GM19043 (cell line): ENCODE data around the gene MICAL2.

Source experiments
- ATAC-seq: cut with Tn5 transposase; IDR thresholded peaks from one replicate; pipeline ENCODE4 v1.9.1; 2021; ENCODE audit warnings: low read depth; ENCODE audit not compliant: unreplicated experiment

MICAL2 gene

DNA sequence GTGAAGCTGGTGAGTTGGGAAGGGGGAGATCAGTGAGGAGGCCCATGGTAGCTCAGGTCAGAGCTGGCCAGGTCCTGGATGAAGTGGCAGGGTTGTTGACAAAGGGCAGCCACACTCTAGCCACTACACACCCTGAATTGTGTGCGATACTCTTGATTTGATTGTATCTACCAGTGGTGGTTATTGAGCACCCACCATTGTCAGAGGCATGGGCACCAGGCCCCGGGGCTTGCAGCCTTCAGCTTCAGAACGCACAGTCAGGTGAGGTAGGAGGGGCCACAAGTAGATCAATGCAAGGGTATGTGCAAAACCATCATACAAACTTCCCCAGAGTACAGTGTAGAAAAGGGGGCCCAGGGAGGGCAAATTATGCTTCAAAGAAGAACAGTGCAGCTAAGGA lies 38.1 kb downstream of the MICAL2 start:
- no peak for ATAC-seq

DNA sequence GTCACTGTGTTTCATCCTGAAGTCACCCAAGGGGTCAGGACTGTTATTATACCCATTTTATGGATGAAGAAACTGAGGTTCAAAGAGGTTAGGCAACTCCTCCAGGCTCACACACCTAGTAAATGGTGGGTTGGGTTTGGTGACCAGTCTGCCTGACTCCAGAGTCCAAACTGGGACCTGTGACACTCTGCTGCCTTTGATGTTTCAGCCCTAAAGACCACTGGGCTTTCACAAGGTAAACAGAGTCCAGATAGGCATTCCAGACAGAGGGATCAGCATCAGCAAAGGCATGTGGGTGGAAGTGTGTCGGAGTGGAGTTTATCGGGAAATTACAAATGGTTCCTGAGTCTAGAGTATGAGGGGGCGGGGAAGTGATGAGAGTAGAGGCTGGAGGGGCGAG lies 38.5 kb downstream of the MICAL2 start:
- no peak for ATAC-seq

DNA sequence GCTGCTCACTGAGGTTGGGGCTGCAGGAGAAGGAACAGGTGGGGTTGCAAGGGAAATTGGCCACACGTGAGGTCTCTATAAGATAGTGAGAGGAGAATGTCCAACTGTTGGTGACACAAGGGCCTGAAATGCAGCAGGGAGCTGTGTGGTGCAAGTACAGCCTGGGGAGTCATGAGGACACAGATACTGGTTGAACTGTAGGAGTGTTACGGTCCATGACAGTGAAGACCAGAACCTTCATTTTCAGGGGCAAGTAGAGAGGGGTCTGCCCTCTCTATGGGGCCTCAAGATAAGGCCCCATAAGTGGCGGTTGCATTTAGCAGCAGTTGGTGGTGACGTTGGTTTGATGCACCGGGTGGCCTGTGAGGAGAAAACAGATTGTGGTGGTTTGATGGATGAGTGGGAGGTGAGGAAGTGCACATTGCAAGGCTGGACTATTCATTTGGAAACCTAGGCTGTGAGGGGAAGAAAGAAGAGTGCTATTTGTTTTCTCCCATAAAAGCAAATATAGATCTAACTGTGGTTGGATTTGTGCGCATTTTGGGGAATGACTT lies 39.4 kb downstream of the MICAL2 start:
- no peak for ATAC-seq

DNA sequence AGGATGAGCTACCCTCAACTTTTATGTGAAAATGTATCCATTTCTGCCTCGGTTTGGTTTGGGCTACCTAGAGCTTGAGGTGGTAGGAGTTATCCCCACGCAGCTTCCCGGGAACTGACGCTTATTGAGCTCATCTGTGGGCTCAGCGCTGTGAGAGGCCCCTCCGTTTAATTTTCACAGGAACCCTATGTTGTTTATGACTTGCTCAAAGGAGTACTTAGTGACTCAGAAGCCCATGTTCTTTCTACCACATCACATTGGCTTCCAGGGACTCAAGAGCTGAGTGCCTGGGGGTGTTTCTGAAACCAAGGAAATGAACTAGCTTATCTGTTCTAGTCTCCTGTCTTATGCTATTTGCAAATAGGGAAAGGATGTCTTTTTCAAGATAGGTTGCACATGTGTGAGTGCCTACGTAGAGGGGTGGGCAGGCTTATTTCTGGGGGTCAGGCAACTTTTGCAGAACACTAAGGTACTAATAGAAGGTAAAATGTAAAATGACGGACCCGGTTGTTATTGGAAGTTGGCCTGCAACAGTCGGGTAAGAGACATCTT lies 40.5 kb downstream of the MICAL2 start:
- ATAC-seq: no peak

DNA sequence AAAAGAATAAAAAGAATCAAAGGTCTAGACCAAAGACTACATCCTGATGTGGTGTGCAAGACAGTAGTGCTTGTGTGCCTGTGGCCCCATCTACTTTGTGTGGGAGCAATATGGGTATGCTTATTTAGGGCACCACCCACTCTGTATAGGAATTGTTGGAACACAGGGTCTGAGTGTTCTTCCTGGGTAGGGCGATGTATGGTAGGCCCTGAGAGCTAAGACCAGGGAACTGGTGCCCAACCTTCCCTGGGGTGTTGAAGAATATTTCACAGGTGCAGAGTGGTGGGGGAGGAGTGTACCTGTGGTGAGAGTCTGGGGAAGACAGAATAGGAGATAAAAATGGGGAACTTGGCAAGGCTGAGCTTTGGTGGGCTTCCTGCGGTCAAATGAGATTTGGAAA lies 41.9 kb downstream of the MICAL2 start:
- ATAC-seq: no peak

DNA sequence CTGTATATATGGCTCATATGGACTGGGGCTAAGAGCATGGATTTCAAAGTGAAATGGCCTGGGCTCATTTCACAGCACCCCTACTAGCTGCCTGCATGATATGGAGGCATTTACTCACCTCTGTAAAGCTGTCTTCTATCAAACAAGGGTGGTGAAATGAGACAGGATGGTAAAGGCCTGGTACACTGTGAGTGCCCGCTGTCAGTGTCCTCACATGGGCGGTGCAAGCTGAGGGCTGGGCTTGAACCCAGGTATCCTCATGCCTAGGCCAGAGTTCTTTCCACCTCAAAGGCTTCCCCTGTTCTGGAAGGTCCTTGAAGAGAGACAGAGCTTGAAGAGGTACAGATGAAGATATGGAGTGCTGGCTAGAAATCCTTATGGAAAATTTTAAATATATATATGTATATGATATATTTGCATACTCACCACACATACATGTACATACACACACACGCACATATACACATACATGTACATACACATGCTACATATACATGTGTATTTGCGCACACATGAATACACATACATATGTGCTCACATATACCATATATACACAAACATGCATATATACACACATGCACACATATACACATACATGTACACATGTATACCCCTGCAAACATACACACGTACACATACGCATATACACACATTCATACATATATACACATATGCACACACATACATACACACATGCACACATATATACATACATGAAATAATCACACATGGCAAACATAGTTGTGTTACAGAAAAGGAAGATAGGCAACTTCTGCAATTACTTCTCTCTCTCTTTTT lies 44.7 kb downstream of the MICAL2 start:
- ATAC-seq: no peak

DNA sequence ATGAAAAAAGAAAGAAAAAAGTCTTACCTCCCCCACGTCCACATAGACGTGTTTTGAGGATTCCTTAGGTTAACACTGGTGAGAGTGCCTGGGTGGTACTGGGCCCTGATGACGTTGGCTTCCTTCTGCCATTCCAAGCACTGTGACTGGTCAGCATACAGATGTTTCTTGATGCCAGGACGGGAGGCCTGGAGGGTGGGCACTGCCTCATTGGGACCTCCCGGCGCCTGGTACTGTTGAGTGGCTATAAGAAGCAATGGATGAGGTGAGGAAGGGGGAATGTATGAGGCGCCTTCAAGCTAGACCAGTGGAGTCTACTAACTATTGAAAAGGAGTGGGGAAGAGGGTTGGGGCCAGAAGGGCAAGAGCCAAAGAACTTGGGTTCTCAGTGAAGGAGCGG lies 45.3 kb downstream of the MICAL2 start:
- no peak for ATAC-seq

DNA sequence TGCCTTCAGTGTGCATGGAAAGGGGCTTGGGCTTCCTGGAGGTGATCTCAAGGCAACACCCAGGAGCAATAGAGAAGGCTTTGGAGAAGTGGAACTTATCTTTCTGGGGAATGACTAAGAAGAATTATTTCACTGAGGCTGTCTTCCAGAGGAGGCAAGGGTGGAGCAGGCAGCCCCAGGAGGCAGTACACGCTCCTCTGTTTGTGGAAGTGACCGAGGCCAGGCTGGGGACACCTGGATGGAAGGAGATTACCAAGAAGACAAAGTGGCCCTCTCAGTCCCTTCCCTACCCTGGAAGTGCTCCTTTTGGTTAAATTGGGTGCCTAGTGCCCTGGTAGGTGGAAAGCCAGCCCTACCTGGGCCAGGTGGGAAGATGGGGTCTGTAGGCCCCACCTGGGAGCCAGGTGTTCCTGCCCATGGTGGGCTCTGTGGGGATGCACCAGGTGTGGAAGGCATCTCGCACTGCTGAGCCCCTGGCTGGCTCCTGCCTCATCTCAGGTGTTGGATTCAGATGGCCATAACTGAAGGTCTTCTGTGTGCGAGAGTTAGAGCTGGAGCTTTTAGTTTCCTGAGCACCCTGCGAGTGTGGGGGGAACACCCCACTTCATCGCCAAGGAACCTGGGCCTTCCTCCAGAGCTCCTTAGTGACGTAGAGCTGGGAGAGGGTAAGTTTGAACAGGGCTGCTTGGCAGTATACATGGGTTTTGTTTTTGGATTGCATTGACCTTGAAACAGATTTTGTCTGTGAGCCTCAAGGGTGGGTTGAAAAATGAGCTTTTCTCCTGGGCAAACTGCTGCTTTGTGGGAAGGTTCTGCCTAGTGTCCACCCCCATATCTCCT lies 46.1 kb downstream of the MICAL2 start:
- ATAC-seq: no peak

DNA sequence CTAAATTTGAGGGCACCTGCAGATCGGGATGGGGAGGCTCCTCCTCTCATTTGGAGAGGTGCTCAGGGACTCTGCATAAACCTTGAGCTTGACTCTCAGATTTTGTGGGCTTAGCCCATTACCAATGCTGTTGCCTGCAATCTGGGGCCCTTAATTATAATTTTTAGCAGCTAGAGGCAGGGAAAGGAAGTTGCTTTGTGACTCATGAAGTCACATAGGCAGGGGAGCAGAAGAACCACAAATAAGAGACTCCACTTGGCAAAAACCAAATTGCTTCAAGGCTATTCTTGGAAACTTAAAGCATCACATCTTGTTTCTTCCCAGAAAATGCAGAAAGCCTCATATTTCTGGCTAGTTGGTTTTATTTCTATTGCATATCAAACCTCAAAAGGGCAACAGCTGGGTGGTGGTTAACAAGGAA lies 46.9 kb downstream of the MICAL2 start:
- ATAC-seq: no peak

DNA sequence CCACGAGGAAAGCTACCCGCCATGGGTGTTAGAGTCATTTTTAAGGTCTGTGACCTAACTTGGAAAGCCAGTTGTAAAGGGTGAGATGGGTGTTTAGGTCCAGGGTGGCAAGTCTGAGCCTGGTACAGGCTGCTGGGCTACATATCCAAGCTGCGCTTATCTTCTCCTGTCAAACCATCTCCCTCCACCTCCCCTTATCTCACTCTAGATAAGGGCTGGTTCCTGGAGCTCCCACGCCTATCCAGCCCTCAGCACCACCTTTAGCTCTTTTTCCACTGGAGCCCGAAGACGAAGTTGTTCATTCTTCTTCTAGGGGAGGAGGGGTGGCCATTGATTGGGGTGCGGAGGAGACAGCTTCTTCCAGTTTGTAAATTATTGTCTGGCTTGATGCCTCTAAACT lies 48.5 kb downstream of the MICAL2 start:
- ATAC-seq: no peak

DNA sequence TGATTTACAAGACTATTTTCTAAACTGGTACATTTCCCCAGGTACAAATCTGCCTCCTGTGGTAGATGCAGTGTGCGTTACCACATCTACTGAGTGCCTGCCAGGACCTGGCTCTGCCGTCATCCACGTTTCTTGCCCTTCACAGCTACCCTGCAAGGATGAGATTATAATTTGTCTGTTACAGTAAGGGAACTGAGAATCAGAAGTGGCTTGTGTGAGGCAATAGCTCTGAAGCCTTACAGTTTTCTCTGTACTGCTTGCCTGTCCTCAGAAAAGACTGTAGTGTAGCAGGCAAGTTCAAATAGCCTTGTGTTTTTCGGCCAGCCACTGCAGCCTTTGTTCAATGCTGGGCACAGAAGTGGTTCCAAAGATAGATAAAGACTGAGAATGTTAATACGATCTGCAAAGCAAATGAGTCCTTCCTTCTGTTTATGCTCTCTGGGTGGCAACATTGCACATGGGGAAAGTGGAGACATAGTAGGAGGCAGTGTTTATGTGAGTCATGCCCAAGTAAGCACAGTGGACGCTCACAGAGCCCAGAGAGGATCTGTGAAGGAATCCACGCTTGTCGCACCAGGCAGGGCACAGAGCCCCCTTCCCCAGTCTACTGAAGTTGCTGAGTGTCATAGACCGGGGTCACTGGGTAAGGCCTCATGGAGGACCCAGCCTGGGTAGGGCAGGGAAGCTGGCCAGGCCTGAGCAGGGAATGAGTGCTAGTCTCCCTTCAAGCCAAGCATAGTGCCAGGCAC lies 49.1 kb downstream of the MICAL2 start:
- no peak for ATAC-seq

DNA sequence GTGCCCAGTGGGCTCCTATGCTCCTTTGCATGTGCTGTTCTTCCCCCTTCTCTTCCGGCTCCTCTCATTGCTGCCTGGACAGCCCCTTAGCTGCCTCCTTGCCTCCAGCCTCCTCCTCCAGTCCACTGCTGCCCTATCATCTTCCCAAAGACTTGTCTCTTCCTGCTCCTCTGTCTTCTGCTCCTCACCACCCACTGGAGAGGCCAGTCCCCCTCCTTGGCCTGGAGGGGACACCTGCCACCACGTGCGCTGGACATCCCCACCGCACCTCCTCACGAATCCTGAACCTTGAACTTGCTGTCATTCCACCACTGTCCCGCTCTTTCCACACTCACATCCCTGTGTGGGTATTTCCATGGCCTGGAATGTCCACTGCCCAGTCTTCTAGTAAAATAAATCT lies 49.8 kb downstream of the MICAL2 start:
- no peak for ATAC-seq

DNA sequence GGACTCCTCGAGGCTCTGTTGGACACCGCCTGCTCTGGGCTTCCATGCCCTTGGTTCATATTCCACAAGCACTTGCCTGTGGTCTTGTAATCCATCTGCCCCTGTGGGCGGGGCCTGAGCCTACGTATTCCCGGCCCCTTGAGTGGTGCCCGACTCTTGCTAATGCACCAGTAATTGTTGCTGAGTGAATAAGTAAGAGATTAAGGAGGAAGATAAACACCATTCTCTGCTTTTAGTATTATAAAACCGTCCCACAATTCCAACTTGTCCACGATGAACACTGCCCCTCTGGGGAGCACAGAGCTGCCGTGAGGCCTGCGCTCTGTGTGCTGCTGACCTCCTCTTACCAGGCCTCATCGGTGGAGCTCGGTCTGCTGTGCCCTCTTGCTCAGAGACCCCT lies 50.3 kb downstream of the MICAL2 start:
- no peak for ATAC-seq

DNA sequence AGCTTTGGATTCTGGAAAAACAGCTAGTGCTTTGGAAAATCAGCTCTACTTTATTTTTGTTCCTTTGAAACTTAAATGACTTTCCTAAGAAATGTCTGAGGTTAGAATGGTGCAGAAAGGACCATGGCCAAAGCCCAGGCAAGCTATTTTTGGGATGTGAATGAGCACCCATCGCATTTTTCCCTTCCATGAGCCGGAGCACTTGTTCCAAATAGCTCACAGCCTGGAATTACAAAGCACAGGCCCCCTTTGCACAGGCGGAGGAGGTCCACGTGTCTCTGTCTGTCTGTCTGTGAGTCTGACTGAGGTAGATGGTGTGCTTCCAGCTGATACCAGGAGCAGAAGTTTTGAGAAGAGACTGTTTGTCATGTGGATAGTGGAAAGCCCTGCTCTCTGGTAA lies 50.7 kb downstream of the MICAL2 start:
- ATAC-seq: no peak

DNA sequence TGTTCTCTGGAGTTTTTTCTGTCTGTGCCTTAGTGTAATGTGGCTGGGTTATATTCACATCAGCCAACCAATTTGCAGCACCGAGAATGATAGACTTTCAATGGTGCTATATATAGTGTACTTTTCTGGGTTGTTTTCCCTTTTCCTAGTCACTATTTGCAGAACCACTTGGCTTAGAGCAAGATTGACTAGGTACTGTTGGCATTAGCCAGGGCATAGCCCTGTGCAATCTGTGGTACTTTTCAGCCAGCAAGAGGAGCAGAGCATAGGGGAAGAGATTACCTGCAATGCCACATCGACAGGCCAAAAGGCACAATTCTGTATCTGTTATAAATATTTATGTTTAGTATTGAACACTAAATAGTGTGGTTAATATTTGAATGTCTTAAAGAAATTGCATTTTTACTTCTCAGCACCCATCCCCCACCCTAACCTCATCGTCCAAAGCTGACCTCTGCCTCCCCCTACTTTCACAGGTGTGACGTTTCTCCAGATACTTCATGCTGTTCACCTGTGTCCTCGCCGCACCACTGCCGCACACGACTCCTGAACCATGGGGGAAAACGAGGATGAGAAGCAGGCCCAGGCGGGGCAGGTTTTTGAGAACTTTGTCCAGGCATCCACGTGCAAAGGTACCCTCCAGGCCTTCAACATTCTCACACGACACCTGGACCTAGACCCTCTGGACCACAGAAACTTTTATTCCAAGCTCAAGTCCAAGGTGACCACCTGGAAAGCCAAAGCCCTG lies 51.4 kb downstream of the MICAL2 start:
- no peak for ATAC-seq

DNA sequence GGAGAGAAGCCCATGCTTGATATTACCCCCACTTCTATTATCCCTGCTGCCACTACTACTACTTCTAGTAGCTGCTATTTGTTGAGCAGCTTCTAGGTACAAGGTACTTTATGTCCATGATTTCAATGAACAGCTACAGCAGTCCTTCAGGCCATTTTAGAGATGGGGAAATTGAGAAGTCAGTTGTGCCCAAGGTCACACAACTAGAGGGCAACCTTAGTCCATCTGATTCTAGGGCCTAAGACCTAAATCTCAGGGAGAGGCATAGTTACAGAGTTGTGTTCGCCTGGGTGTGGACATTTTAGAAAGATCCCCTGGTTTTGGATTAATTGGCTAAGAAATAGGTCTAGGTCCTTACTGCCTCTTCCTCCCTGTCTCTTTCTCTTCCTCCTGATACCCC lies 52.3 kb downstream of the MICAL2 start:
- ATAC-seq: no peak

DNA sequence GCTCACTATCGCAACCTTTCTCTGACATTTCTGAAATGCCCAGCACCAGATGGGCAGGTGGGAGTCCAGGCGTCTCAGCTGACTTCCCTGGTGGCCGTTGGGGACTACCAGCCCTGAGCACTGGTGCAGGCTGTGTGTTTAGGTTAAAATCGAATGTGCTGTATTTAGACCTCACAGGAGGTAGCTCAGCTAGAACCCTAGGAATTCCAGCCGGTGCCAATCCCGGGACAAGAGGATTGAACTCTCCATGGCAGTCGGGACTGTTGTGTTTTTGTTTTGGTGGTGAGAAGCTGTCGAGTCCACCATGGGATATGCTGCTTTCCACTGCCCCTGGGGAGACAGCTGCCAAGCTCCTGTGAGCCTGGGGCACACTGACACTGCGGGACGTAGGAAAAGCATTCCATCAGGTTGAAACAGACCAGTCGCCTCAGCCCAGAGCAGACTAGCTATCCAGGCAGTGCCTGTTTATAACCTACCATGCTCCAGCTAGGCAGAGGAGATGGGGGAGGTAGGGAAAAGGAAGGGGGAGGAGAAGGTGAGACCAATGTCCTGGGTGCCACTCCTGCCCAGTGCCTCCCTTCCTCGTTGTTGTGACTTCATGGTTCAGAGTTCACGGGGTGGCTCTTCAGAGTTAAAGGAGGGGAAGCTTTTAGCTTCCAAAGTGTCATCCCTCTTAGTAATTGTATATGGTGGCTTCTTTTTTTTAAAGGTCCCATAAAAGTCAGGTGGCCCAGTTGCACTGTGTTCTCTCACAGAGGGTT lies 53.0 kb downstream of the MICAL2 start:
- ATAC-seq: no peak

DNA sequence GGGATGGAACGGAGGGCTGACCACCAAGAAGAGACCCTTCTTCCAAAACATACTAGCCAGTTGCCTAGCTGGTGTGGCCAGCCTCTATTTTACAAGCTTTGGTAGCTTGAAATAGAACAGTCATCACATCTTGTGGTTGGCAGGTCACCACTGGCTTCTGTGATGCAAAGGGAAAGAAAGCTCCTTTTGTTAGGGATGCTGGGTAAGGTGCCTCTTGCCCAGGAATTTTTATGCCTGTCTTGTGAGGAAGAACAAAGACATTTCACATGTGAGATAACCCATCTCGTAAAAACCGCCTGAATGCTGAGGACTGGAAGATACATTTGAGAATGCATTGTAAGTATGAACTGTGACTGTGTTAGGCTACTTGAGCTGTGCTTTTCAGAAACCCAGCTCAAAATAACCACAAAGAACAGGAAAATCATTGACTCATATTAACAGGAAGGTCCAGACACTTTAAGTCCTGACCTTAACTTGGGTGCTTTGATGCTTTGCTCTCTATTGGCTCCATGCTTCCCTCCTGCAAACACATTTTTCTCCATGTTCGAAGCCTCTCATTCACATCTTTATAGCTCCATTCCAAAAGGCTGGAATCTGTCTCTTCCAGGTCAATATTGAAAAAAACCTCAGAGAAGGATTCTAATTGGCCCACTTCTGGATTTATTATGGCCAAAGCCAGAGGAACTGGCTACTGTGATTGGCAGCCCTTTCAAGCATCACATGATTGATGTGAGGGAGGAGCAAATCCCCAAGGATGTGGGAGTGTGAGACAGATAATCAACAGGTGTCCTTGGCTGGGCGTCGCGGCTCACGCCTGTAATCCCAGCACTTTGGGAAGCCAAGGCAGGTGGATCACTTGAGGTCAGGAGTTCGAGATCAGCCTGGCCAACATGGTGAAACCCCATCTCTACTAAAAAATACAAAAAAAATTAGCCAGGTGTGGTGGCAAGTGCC lies 53.9 kb downstream of the MICAL2 start:
- no peak for ATAC-seq
